ENCODE results near the gene GEMIN7.

DNA sequence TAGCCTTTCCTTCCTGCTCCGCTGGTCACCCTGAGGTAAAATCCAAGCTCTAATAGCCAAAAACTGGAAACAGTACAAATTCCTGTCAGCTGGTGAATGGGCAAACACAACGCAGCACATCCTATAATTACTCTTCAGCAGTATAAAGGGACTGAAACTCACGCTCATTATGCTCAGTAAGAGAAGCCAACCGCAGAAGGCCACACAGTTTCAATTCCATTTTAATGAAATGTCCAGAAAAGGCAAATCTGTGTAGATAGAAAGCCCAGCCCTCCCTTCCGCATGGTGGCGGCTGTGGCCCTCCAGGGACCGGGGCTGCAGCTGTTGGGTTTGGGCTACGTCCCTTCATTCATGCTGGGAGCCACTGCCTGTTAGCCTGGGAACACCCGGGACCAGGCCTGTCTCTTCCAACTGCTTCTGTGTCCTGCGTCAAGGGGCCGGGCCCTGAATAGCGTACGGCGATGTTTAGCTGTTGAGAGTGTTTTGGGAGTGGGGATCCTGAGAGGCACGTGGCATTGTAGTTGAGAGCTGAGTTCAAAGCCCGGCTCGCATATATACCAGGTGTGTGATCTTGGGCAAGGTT, 58.2 kb downstream of the GEMIN7 start:
- TF ChIP-seq CTCF (IDR thresholded peaks at IDR 0.05) (no peak), POLR2A (IDR thresholded peaks at IDR 0.05) (no peak)
